SU-DHL-6 (cell line): ENCODE data around the gene XPNPEP2.

Source experiments
- H2AFZ ChIP-seq: fragments of 200-600 bp; sonication (generic); 2 replicates; pipeline ENCODE4 v1.6.1; 2014; ENCODE audit warnings: low read depth, mild to moderate bottlenecking, moderate library complexity, mixed read lengths, antibody characterized with exemption, low read length; ENCODE audit not compliant: severe bottlenecking
- H3F3A ChIP-seq: fragments of 200-600 bp; shearing (Covaris generic); 2 replicates; pipeline ENCODE4 v1.6.0; 2016; ENCODE audit warnings: antibody characterized with exemption, mild to moderate bottlenecking; ENCODE audit not compliant: insufficient read depth
- H3K27ac ChIP-seq: fragments of 200-600 bp; sonication (generic); 2 replicates; pipeline ENCODE4 v1.5.1; 2016; ENCODE audit warnings: low read depth, mild to moderate bottlenecking, low read length, moderate library complexity, mixed read lengths
- H3K27me3 ChIP-seq: fragments of 200-600 bp; sonication (generic), shearing (Covaris generic); 2 replicates; pipeline ENCODE4 v1.6.0; 2014; ENCODE audit warnings: mild to moderate bottlenecking, low read length
- H3K36me3 ChIP-seq: fragments of 200-600 bp; sonication (generic); 2 replicates; pipeline ENCODE4 v1.6.1; 2014; ENCODE audit warnings: mild to moderate bottlenecking, low read length, mixed read lengths
- H3K4me2 ChIP-seq: fragments of 300-600, 200-600 bp; shearing (Covaris generic), sonication (generic); 2 replicates; pipeline ENCODE4 v1.6.0; 2014; ENCODE audit warnings: low read length, low read depth, mild to moderate bottlenecking; ENCODE audit not compliant: poor library complexity, severe bottlenecking
- H3K4me3 ChIP-seq: fragments of 200-600 bp; sonication (generic); 2 replicates; pipeline ENCODE4 v1.5.1; 2014; ENCODE audit warnings: antibody characterized with exemption, low read length, mild to moderate bottlenecking, mixed read lengths; ENCODE audit not compliant: insufficient read depth, poor library complexity, severe bottlenecking
- H3K79me2 ChIP-seq: fragments of 200-600 bp; sonication (generic); 2 replicates; pipeline ENCODE4 v1.6.1; 2014; ENCODE audit warnings: mild to moderate bottlenecking, low read length, moderate library complexity; ENCODE audit not compliant: insufficient read depth
- H3K9ac ChIP-seq: fragments of 200-600 bp; sonication (generic); 2 replicates; pipeline ENCODE4 v1.7.0; 2014; ENCODE audit warnings: mild to moderate bottlenecking, low read length
- H3K9me2 ChIP-seq: fragments of 200-600 bp; sonication (generic); replicated peaks from 2 replicates; pipeline ENCODE4 v1.6.1; 2014; ENCODE audit warnings: low read length; ENCODE audit not compliant: insufficient read depth
- H3K9me3 ChIP-seq: fragments of 200-600 bp; sonication (generic); 2 replicates; pipeline ENCODE4 v1.6.1; 2014; ENCODE audit warnings: low read length, mixed read lengths; ENCODE audit not compliant: insufficient read depth
- H4K20me1 ChIP-seq: fragments of 200-600 bp; sonication (generic); 2 replicates; pipeline ENCODE4 v1.6.1; 2014; ENCODE audit warnings: low read depth, mild to moderate bottlenecking, antibody characterized with exemption, low read length, moderate library complexity, mixed read lengths
- CTCF ChIP-seq: fragments of 200-600 bp; sonication (generic); IDR thresholded peaks from one replicate; pipeline ENCODE4 v1.5.1; 2017; ENCODE audit warnings: antibody characterized with exemption, mild to moderate bottlenecking, low read length, moderate library complexity; ENCODE audit not compliant: insufficient read depth, poor library complexity, severe bottlenecking
- EZH2phosphoT487 ChIP-seq: fragments of 200-600 bp; sonication (generic), shearing (Covaris generic); conservative IDR thresholded peaks from 2 replicates; pipeline ENCODE4 v1.6.1; 2018; ENCODE audit warnings: mild to moderate bottlenecking, antibody characterized with exemption, low read length, moderate library complexity, mixed read lengths

The XPNPEP2 gene

GRCh38 chrX:129747533-129747932 lies 8.8 kb downstream of the XPNPEP2 start:
- H3K27me3 ChIP-seq, result no peaks in the 10 kb centered on the region
- TF ChIP-seq EZH2phosphoT487, result no peak
- no peak for TF ChIP-seq CTCF
- no peaks in the 10 kb centered on the region for H3K79me2 ChIP-seq

GRCh38 chrX:129748305-129748704 lies 9.5 kb downstream of the XPNPEP2 start:
- no peaks in the 10 kb centered on the region for H3K27me3 ChIP-seq
- no peaks in the 10 kb centered on the region for H3K79me2 ChIP-seq
- H3K9me3 ChIP-seq, result no peaks in the 10 kb centered on the region
- H3K4me2 ChIP-seq, result no peak overlapping the region
- no peaks in the 10 kb centered on the region for H3K9me2 ChIP-seq
- no peak overlapping the region for H3K27ac ChIP-seq
- H3F3A ChIP-seq, result no peaks in the 10 kb centered on the region
- H3K9ac ChIP-seq, result no peak overlapping the region
- TF ChIP-seq EZH2phosphoT487 (no peak), CTCF (no peak)
- H4K20me1 ChIP-seq, result no peaks in the 10 kb centered on the region
- no peaks in the 10 kb centered on the region for H3K36me3 ChIP-seq
- H2AFZ ChIP-seq, result no peak overlapping the region
- no peak overlapping the region for H3K4me3 ChIP-seq

More at GRCh38 chrX:129747533-129747932, 8.8 kb downstream of the XPNPEP2 start:
- no peaks in the 10 kb centered on the region for H4K20me1 ChIP-seq
- no peak overlapping the region for H3K4me3 ChIP-seq
- H3K36me3 ChIP-seq, result no peaks in the 10 kb centered on the region
- no peaks in the 10 kb centered on the region for H3K9me3 ChIP-seq
- H3K9ac ChIP-seq, result no peak overlapping the region
- no peak overlapping the region for H3K4me2 ChIP-seq
- no peak overlapping the region for H3K27ac ChIP-seq
- H2AFZ ChIP-seq, result no peak overlapping the region
- H3K9me2 ChIP-seq, result no peaks in the 10 kb centered on the region
- no peaks in the 10 kb centered on the region for H3F3A ChIP-seq

- no peaks in the 10 kb centered on the region for H3K9me3 ChIP-seq
- no peak for TF ChIP-seq EZH2phosphoT487
- no peak for TF ChIP-seq CTCF
- H3K27ac ChIP-seq, result no peak overlapping the region
- no peaks in the 10 kb centered on the region for H4K20me1 ChIP-seq
- no peaks in the 10 kb centered on the region for H3K36me3 ChIP-seq
- no peak overlapping the region for H2AFZ ChIP-seq
- peaks cover 4% of the 10 kb centered on the region; the same call in 1 of the 2 replicates for H3F3A ChIP-seq
- no peak overlapping the region for H3K9ac ChIP-seq
- no peak overlapping the region for H3K4me3 ChIP-seq
- H3K79me2 ChIP-seq, result no peaks in the 10 kb centered on the region
- no peaks in the 10 kb centered on the region for H3K9me2 ChIP-seq
- no peak overlapping the region for H3K4me2 ChIP-seq
- H3K27me3 ChIP-seq, result no peaks in the 10 kb centered on the region
Measured at GRCh38 chrX:129749069-129749468, 10.3 kb downstream of the XPNPEP2 start.
